Endodermal cell (in vitro differentiated cells): ENCODE results near the gene GNB1L. TPM values are rescaled to one million over a fixed set of nuclear protein-coding genes. Genes with fewer than 3 reads are reported as not detected.
A peak's percentile ranks its signal among the peaks of the same experiment; 100 is the strongest.

Experiments
- DNase-seq: peaks from one replicate; pipeline ENCODE4 v3.0.0-alpha.2; 2017
- H3K27ac ChIP-seq: 2 replicates; pipeline ENCODE4 v1.5.1; 2013; ENCODE audit warnings: mild to moderate bottlenecking, low read depth, low read length, moderate library complexity
- H3K27me3 ChIP-seq: 2 replicates; pipeline ENCODE4 v1.6.1; 2013; ENCODE audit warnings: mild to moderate bottlenecking, low read length, moderate library complexity; ENCODE audit not compliant: insufficient read depth, control insufficient read depth, poor library complexity, severe bottlenecking
- H3K36me3 ChIP-seq: 2 replicates; pipeline ENCODE4 v1.7.0; 2013; ENCODE audit warnings: mild to moderate bottlenecking, low read length, moderate library complexity; ENCODE audit not compliant: control insufficient read depth, insufficient read depth
- H3K4me1 ChIP-seq: one replicate; pipeline ENCODE4 v1.7.0; 2013; ENCODE audit warnings: low read length; ENCODE audit not compliant: control insufficient read depth, insufficient read depth
- H3K4me3 ChIP-seq: 2 replicates; pipeline ENCODE4 v1.5.1; 2013; ENCODE audit warnings: mild to moderate bottlenecking, low read length, moderate library complexity
- H3K9ac ChIP-seq: 2 replicates; pipeline ENCODE4 v1.6.1; 2013; ENCODE audit warnings: mild to moderate bottlenecking, low read length, moderate library complexity; ENCODE audit not compliant: poor library complexity, severe bottlenecking; ENCODE audit errors: extremely low read depth
- H3K9me3 ChIP-seq: 2 replicates; pipeline ENCODE4 v1.6.1; 2013; ENCODE audit warnings: mild to moderate bottlenecking, low read length, moderate library complexity; ENCODE audit not compliant: control insufficient read depth
- H3K27ac Mint-ChIP-seq: 2 replicates; pipeline ENCODE4 v1.8.0; 2020; ENCODE audit warnings: mixed read lengths
- H3K27me3 Mint-ChIP-seq: 2 replicates; pipeline ENCODE4 v1.8.0; 2021; ENCODE audit warnings: mild to moderate bottlenecking, mixed read lengths; ENCODE audit not compliant: insufficient read depth
- H3K36me3 Mint-ChIP-seq: 2 replicates; pipeline ENCODE4 v1.8.0; 2020; ENCODE audit warnings: low read depth, mixed read lengths
- H3K4me1 Mint-ChIP-seq: 2 replicates; pipeline ENCODE4 v1.8.0; 2020; ENCODE audit warnings: mixed read lengths
- H3K4me3 Mint-ChIP-seq: 2 replicates; pipeline ENCODE4 v1.8.0; 2020; ENCODE audit warnings: mild to moderate bottlenecking, moderate library complexity, mixed read lengths
- H3K9me3 Mint-ChIP-seq: 2 replicates; pipeline ENCODE4 v1.8.0; 2020; ENCODE audit warnings: mild to moderate bottlenecking, mixed read lengths
- WGBS, 2 experiments: methylation state at CpG; one replicate each; pipeline versions ENCODE4 v1.1.5 to v1.1.7; 2013; ENCODE audit warnings: missing lambda C conversion rate in 2 of 2, mixed read lengths in 1 of 2; ENCODE audit not compliant: insufficient coverage in 1 of 2, insufficient read length in 1 of 2; 5-methylcytosine and 5-hydroxymethylcytosine counted together
- total RNA-seq, 2 donors: library from RNA; stranded (reverse); fragmentation: NEBNext Ultra II Directional in 1 of 2; extraction: Animal tissue kit (Norgen Biotek cat#: 25700) in 1 of 2; gene quantifications; 2 replicates in 1 of 2; 3 replicates in 1 of 2; pipeline ENCODE4 v1.2.1, GENCODE V29; 2021
- TF ChIP-seq, protein P1 (sequence below): fragments of 200-600 bp; sonication (generic); conservative IDR thresholded peaks from 2 replicates; pipeline ENCODE4 v1.5.0; 2021; ENCODE audit warnings: antibody characterized with exemption, mild to moderate bottlenecking

The GNB1L gene
- total RNA-seq, 2 donors from 2014 or later = 9.5 to 12.2 TPM

GRCh38 chr22:19811211-19811621, 43.5 kb downstream of the GNB1L start:
- no peak overlapping the region for H3K4me3 Mint-ChIP-seq
- WGBS, 2 experiments = 93 to 94% methylated on average over 5 to 12 of the region's 12 CpGs
- Histone ChIP-seq H3K4me3 (no peak overlapping the region), H3K9ac (no peak overlapping the region), H3K27ac (no peak overlapping the region), H3K36me3 (no peaks in the 10 kb centered on the region), H3K27me3 (no peaks in the 10 kb centered on the region), H3K4me1 (no peaks in the 10 kb centered on the region), H3K9me3 (no peaks in the 10 kb centered on the region)
- no peak overlapping the region for H3K27ac Mint-ChIP-seq
- DNase-seq = peak; percentile 21
- no peaks in the 10 kb centered on the region for H3K9me3 Mint-ChIP-seq
- H3K4me1 Mint-ChIP-seq = no peaks in the 10 kb centered on the region
- no peaks in the 10 kb centered on the region for H3K36me3 Mint-ChIP-seq
- TF ChIP-seq, protein P1, sequence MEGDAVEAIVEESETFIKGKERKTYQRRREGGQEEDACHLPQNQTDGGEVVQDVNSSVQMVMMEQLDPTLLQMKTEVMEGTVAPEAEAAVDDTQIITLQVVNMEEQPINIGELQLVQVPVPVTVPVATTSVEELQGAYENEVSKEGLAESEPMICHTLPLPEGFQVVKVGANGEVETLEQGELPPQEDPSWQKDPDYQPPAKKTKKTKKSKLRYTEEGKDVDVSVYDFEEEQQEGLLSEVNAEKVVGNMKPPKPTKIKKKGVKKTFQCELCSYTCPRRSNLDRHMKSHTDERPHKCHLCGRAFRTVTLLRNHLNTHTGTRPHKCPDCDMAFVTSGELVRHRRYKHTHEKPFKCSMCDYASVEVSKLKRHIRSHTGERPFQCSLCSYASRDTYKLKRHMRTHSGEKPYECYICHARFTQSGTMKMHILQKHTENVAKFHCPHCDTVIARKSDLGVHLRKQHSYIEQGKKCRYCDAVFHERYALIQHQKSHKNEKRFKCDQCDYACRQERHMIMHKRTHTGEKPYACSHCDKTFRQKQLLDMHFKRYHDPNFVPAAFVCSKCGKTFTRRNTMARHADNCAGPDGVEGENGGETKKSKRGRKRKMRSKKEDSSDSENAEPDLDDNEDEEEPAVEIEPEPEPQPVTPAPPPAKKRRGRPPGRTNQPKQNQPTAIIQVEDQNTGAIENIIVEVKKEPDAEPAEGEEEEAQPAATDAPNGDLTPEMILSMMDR = no peak
- no peaks in the 10 kb centered on the region for H3K27me3 Mint-ChIP-seq

- no peaks in the 10 kb centered on the region for H3K36me3 ChIP-seq
- H3K4me3 Mint-ChIP-seq = no peak overlapping the region
- H3K9me3 ChIP-seq = no peaks in the 10 kb centered on the region
- no peak overlapping the region for H3K4me3 ChIP-seq
- H3K27ac Mint-ChIP-seq = no peak overlapping the region
- no peak overlapping the region for H3K27ac ChIP-seq
- TF ChIP-seq, protein P1 = no peak
- no peaks in the 10 kb centered on the region for H3K4me1 Mint-ChIP-seq
- 93 to 95% methylated on average over 11 to 22 of the region's 23 CpGs for WGBS, 2 experiments
- no peaks in the 10 kb centered on the region for H3K27me3 ChIP-seq
- H3K27me3 Mint-ChIP-seq = no peaks in the 10 kb centered on the region
- H3K36me3 Mint-ChIP-seq = no peaks in the 10 kb centered on the region
- H3K9ac ChIP-seq = no peak overlapping the region
- H3K4me1 ChIP-seq = no peaks in the 10 kb centered on the region
- H3K9me3 Mint-ChIP-seq = no peaks in the 10 kb centered on the region
- DNase-seq = peak; percentile 62
Measured at GRCh38 chr22:19810381-19811201, 44.1 kb downstream of the GNB1L start.

- Mint-ChIP-seq H3K4me3 (no peak overlapping the region), H3K9me3 (no peaks in the 10 kb centered on the region), H3K27me3 (no peaks in the 10 kb centered on the region), H3K27ac (no peak overlapping the region), H3K36me3 (no peaks in the 10 kb centered on the region), H3K4me1 (no peaks in the 10 kb centered on the region)
- Histone ChIP-seq H3K4me3 (no peak overlapping the region), H3K36me3 (no peaks in the 10 kb centered on the region), H3K9me3 (no peaks in the 10 kb centered on the region), H3K9ac (no peak overlapping the region), H3K4me1 (no peaks in the 10 kb centered on the region), H3K27ac (no peak overlapping the region), H3K27me3 (no peaks in the 10 kb centered on the region)
- DNase-seq = peak; percentile 17
- TF ChIP-seq, protein P1 = no peak
- WGBS, 2 experiments = 86 to 95% methylated on average over 2 to 3 of the region's 3 CpGs
Measured at GRCh38 chr22:19809741-19810140, 44.9 kb downstream of the GNB1L start.
